A673 (cell line): Measurements from ENCODE around the gene DNAJC6. TPM values are rescaled to one million over a fixed set of nuclear protein-coding genes. Genes with fewer than 3 reads are reported as not detected.
"Not testable (repeated sequence)": the region's sequence is repeated elsewhere in the genome, so short reads cannot be mapped to it uniquely, and the experiment has no call there.

Experiments
- BruUV-seq: library from RNA; stranded (reverse); fragments of 400-500 nt; replicated peaks from 2 replicates; lab custom pipeline; 2021; lab: Mats Ljungman, UMichigan
- CTCF ChIA-PET: fragments of 300-600 bp; sonication (Branson Sonifier 250); formaldehyde crosslinking; loops from one replicate; lab custom pipeline; 2022; ENCODE audit warnings: antibody characterized with exemption; lab: Charles Lee
- POLR2A ChIA-PET: fragments of 300-600 bp; sonication (Branson Sonifier 250); formaldehyde crosslinking; loops from one replicate; lab custom pipeline; 2022; ENCODE audit warnings: antibody characterized with exemption; ENCODE audit not compliant: low non-redundant PET; lab: Charles Lee
- DNase-seq: peaks from one replicate; pipeline ENCODE4 v3.0.0-alpha.2; 2015; ENCODE audit warnings: low spot score
- H3K27ac ChIP-seq: fragments of 200-600 bp; sonication (generic); 2 replicates; pipeline ENCODE4 v1.5.1; 2016; ENCODE audit warnings: mixed run types, low read depth, mild to moderate bottlenecking, mixed read lengths, antibody characterized with exemption, low read length; ENCODE audit not compliant: poor library complexity, severe bottlenecking
- H3K27me3 ChIP-seq: fragments of 200-600 bp; sonication (generic); replicated peaks from 2 replicates; pipeline ENCODE4 v1.6.1; 2017; ENCODE audit warnings: mixed run types, low read depth, mild to moderate bottlenecking, mixed read lengths, antibody characterized with exemption, low read length; ENCODE audit not compliant: insufficient read depth, poor library complexity
- H3K36me3 ChIP-seq: fragments of 200-600 bp; sonication (generic); 2 replicates; pipeline ENCODE4 v1.6.1; 2016; ENCODE audit warnings: mixed run types, mild to moderate bottlenecking, mixed read lengths, antibody characterized with exemption, low read length; ENCODE audit not compliant: insufficient read depth, poor library complexity, severe bottlenecking
- H3K4me1 ChIP-seq: fragments of 200-600 bp; sonication (generic); 2 replicates; pipeline ENCODE4 v1.6.1; 2017; ENCODE audit warnings: mixed run types, mild to moderate bottlenecking, mixed read lengths, antibody characterized with exemption, low read length; ENCODE audit not compliant: insufficient read depth, poor library complexity, severe bottlenecking
- H3K4me3 ChIP-seq: fragments of 200-600 bp; sonication (generic); 2 replicates; pipeline ENCODE4 v1.5.1; 2016; ENCODE audit warnings: low read depth, mixed run types, mild to moderate bottlenecking, mixed read lengths, low read length; ENCODE audit not compliant: poor library complexity, severe bottlenecking
- H3K9me3 ChIP-seq: fragments of 200-600 bp; sonication (generic); 2 replicates; pipeline ENCODE4 v1.6.1; 2016; ENCODE audit warnings: mixed run types, low read depth, mild to moderate bottlenecking, mixed read lengths, antibody characterized with exemption, low read length; ENCODE audit not compliant: poor library complexity, severe bottlenecking
- EZH2 ChIP-seq: fragments of 200-600 bp; sonication (generic); IDR thresholded peaks from 2 replicates; pipeline ENCODE4 v1.6.1; 2017; ENCODE audit warnings: borderline replicate concordance, low read depth, mild to moderate bottlenecking, mixed read lengths, antibody characterized with exemption, low read length; ENCODE audit not compliant: poor library complexity, severe bottlenecking
- intact Hi-C: fragments of 100-400 bp; cut with micrococcal nuclease; formaldehyde crosslinking; loops from one replicate; pipeline ENCODE4 v1.10.0; 2022; ENCODE audit not compliant: unreplicated experiment
- total RNA-seq: library from RNA; stranded (reverse); gene quantifications from 2 replicates; pipeline ENCODE4 v1.2.3, GENCODE V29; 2021
- TF ChIP-seq, protein P1 (sequence below): fragments of 300-800, 200-600 bp; sonication (generic); conservative IDR thresholded peaks from 2 replicates; pipeline ENCODE4 v1.5.1; 2017; ENCODE audit warnings: low read depth, mild to moderate bottlenecking, antibody characterized with exemption, low read length, moderate library complexity, mixed read lengths

Gene DNAJC6
- total RNA-seq, 1 experiment from 2014 or later: 1.1 TPM

DNA sequence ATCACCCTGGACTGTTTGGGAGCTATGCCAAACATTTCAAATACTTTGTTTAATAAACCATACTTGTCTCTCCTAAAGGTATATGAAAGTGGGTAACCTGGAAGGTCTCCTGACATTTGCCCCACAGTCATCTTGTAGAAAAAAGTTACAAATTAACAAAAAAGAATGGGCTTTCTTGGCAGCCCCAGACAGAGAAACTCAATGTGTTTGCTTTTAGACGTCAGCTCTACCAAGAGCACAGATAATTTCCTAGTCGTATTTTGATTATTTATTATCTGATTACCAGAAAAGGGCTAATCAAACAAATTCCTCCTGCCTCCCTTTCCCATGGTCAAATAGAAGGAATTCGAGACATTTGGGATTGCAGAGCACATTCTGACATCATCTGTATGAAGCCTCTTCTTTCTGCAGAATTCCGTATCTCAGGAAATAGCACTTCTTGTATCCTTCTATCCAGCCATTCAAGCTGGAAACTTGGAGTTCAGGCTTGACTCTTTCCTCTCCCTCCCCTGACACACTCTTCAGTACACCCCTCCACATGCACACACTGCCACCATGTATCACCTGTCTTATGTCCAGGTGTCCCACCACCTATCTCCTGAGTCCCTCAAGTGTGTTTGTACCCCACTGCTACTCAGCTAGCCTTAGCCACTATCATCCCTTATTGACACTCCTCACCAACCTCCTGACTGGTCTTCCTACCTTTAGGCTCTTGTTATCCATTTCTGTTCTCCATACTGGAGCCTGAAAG, 68.3 kb downstream of the DNAJC6 start:
- Histone ChIP-seq H3K4me1 (no peaks in the 10 kb centered on the region), H3K4me3 (no peak overlapping the region), H3K36me3 (no peaks in the 10 kb centered on the region), H3K27ac (no peak overlapping the region), H3K27me3 (no peaks in the 10 kb centered on the region), H3K9me3 (no peaks in the 10 kb centered on the region)
- ChIA-PET POLR2A (no interaction called here), CTCF (no interaction called here)
- intact Hi-C loops: no loop called here
- BruUV-seq: no TSS peak
- TF ChIP-seq EZH2: no peak
- TF ChIP-seq, protein P1, sequence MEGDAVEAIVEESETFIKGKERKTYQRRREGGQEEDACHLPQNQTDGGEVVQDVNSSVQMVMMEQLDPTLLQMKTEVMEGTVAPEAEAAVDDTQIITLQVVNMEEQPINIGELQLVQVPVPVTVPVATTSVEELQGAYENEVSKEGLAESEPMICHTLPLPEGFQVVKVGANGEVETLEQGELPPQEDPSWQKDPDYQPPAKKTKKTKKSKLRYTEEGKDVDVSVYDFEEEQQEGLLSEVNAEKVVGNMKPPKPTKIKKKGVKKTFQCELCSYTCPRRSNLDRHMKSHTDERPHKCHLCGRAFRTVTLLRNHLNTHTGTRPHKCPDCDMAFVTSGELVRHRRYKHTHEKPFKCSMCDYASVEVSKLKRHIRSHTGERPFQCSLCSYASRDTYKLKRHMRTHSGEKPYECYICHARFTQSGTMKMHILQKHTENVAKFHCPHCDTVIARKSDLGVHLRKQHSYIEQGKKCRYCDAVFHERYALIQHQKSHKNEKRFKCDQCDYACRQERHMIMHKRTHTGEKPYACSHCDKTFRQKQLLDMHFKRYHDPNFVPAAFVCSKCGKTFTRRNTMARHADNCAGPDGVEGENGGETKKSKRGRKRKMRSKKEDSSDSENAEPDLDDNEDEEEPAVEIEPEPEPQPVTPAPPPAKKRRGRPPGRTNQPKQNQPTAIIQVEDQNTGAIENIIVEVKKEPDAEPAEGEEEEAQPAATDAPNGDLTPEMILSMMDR: no peak
- DNase-seq: no peak

GRCh38 chr1:65378247-65378946, 69.1 kb downstream of the DNAJC6 start:
- Histone ChIP-seq H3K4me1 (no peaks in the 10 kb centered on the region), H3K4me3 (no peak overlapping the region), H3K36me3 (no peaks in the 10 kb centered on the region), H3K9me3 (no peaks in the 10 kb centered on the region), H3K27ac (no peak overlapping the region), H3K27me3 (no peaks in the 10 kb centered on the region)
- no peak for TF ChIP-seq EZH2
- TF ChIP-seq, protein P1: no peak
- CTCF ChIA-PET: no interaction called here
- POLR2A ChIA-PET: no interaction called here
- BruUV-seq: no TSS peak
- intact Hi-C loops: no loop called here
- DNase-seq: no peak

DNA sequence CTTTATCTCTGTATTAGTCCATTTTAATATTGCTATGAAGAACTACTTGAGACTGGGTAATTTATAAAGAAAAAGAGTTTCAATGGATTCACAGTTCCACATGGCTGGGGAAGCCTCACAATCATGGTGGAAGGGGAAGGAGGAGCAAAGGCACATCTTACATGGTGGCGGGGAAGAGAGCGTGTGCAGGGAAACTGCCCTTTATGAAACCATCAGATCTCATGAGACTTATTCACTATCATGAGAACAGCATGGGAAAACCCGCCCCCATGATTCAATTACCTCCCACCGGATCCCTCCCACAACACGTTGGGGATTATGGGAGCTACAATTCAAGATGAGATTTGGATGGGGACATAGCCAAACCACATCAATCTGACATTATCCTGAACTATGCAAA, 75.1 kb downstream of the DNAJC6 start:
- DNase-seq, POLR2A ChIA-PET, BruUV-seq, H3K4me1 ChIP-seq, H3K27me3 ChIP-seq, CTCF ChIA-PET, H3K36me3 ChIP-seq, H3K9me3 ChIP-seq, intact Hi-C loops, H3K4me3 ChIP-seq, H3K27ac ChIP-seq: not testable (repeated sequence)
